Measurements from ENCODE around the gene MGAT5B. TPM values are rescaled to one million over a fixed set of nuclear protein-coding genes. Genes with fewer than 3 reads are reported as not detected.
A peak's percentile ranks its signal among the peaks of the same experiment; 100 is the strongest.

Gene MGAT5B
- total and polyA plus RNA-seq, 2 donors (not counting 1 experiment from before 2014, with no cell fraction given): 0.09 to 0.17 TPM

DNA sequence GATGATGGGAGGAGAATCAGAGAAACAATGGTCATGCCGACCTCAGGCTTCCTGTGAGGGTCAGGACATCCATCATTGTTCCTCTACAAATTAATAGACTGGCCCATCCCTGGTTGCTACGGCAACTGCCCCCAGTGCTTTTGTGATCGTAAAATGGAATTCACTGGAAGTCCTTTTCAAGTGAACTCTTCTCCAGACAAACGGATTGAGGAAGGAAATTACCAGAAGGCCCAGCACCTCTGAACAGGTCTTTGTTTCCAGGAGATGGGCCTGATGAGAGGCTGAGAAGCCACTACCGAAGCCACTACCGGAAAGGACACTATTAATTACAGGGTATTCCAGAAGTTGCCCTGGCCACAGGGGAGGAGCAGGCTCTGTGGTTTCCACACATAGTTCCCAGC, 126.0 kb downstream of the MGAT5B start:
- H4K20me1 ChIP-seq (ENCODE audit: control insufficient read depth, extremely low read depth, insufficient read depth, low read length): no peaks in the 10 kb centered on the region
- no peaks in the 10 kb centered on the region for H3K4me1 ChIP-seq (ENCODE audit: control insufficient read depth, extremely low read depth, insufficient read depth, low read length)
- DNase-seq (ENCODE audit: low read depth in 2 of 2): peak in 1 of 2 donors; percentile 31
- H3K27ac ChIP-seq (ENCODE audit: insufficient read depth, low read length): no peak overlapping the region
- no peaks in the 10 kb centered on the region for H3K36me3 ChIP-seq (ENCODE audit: control insufficient read depth, insufficient read depth, low read length)
- H3K4me2 ChIP-seq (ENCODE audit: extremely low read depth, insufficient read depth, low read length): no peak overlapping the region
- H3K27me3 ChIP-seq (ENCODE audit: control insufficient read depth, insufficient read depth, low read length): peaks cover 7% of the 10 kb centered on the region
- TF ChIP-seq EZH2 (IDR thresholded peaks at IDR 0.05; ENCODE audit: low read length, missing control alignments): no peak
- TF ChIP-seq, protein P1, sequence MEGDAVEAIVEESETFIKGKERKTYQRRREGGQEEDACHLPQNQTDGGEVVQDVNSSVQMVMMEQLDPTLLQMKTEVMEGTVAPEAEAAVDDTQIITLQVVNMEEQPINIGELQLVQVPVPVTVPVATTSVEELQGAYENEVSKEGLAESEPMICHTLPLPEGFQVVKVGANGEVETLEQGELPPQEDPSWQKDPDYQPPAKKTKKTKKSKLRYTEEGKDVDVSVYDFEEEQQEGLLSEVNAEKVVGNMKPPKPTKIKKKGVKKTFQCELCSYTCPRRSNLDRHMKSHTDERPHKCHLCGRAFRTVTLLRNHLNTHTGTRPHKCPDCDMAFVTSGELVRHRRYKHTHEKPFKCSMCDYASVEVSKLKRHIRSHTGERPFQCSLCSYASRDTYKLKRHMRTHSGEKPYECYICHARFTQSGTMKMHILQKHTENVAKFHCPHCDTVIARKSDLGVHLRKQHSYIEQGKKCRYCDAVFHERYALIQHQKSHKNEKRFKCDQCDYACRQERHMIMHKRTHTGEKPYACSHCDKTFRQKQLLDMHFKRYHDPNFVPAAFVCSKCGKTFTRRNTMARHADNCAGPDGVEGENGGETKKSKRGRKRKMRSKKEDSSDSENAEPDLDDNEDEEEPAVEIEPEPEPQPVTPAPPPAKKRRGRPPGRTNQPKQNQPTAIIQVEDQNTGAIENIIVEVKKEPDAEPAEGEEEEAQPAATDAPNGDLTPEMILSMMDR (conservative IDR thresholded peaks at IDR 0.05 in 1 of 2, IDR thresholded peaks at IDR 0.05 in 1 of 2; ENCODE audit: low read depth in 1 of 2, low read length in 2 of 2): no peak
- H2AFZ ChIP-seq (ENCODE audit: low read length): no peak overlapping the region
- no peaks in the 10 kb centered on the region for H3K9me3 ChIP-seq (ENCODE audit: control insufficient read depth, insufficient read depth, low read depth, low read length)
- H3K79me2 ChIP-seq (ENCODE audit: control insufficient read depth, insufficient read depth, low read length): no peaks in the 10 kb centered on the region
- no peak overlapping the region for H3K9ac ChIP-seq (ENCODE audit: insufficient read depth, low read length)
- no peak overlapping the region for H3K4me3 ChIP-seq (replicated peaks in 1 of 4; ENCODE audit: control extremely low read depth in 1 of 4, insufficient read depth in 1 of 4, low read depth in 3 of 4, low read length in 4 of 4)

DNA sequence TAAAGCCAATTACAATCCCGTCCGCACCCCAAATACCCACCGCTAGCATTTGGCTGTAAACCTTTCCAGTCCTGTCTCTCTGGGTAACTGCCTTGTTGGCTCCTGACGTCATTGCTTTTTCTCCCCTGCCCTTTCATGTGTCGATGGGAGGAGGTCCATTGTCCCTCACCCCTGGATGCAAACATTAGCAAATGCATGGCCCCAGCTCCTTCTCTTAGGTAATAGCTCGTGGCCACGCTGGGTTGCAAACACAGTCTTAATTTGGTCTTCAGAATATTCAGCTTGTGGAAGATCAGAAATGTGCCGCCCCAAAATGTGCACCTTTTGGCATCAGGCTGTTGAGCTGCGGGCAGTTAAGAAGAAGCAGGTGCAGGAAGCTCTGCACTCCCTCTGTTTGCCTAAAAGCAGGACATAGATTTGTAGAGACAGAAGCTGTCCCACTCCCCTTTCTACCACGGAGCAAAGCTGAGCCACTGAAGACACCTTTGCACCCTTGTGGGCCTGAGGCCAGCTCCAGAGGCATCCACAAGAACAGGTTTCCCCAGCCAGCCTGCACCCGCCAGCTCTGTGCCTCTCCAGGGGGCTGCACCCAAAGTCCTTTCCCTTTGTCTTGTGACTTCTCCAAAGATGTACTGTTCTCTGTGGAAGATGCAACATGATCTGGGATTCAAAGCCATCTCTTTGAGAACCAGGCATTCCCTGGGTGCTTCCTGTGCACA, 127.3 kb downstream of the MGAT5B start:
- Histone ChIP-seq H3K4me2 (ENCODE audit: extremely low read depth, insufficient read depth, low read length) (no peak overlapping the region), H3K4me3 (replicated peaks in 1 of 4; ENCODE audit: control extremely low read depth in 1 of 4, insufficient read depth in 1 of 4, low read depth in 3 of 4, low read length in 4 of 4) (no peak overlapping the region), H3K4me1 (ENCODE audit: control insufficient read depth, extremely low read depth, insufficient read depth, low read length) (no peaks in the 10 kb centered on the region), H4K20me1 (ENCODE audit: control insufficient read depth, extremely low read depth, insufficient read depth, low read length) (no peaks in the 10 kb centered on the region), H3K27me3 (ENCODE audit: control insufficient read depth, insufficient read depth, low read length) (peaks cover 7% of the 10 kb centered on the region), H3K79me2 (ENCODE audit: control insufficient read depth, insufficient read depth, low read length) (no peaks in the 10 kb centered on the region), H3K9me3 (ENCODE audit: control insufficient read depth, insufficient read depth, low read depth, low read length) (no peaks in the 10 kb centered on the region), H3K36me3 (ENCODE audit: control insufficient read depth, insufficient read depth, low read length) (no peaks in the 10 kb centered on the region), H3K9ac (ENCODE audit: insufficient read depth, low read length) (no peak overlapping the region), H3K27ac (ENCODE audit: insufficient read depth, low read length) (no peak overlapping the region), H2AFZ (ENCODE audit: low read length) (no peak overlapping the region)
- TF ChIP-seq EZH2 (IDR thresholded peaks at IDR 0.05; ENCODE audit: low read length, missing control alignments): no peak
- TF ChIP-seq, protein P1 (conservative IDR thresholded peaks at IDR 0.05 in 1 of 2, IDR thresholded peaks at IDR 0.05 in 1 of 2; ENCODE audit: low read depth in 1 of 2, low read length in 2 of 2): no peak
- DNase-seq (ENCODE audit: low read depth in 2 of 2): no peak

DNA sequence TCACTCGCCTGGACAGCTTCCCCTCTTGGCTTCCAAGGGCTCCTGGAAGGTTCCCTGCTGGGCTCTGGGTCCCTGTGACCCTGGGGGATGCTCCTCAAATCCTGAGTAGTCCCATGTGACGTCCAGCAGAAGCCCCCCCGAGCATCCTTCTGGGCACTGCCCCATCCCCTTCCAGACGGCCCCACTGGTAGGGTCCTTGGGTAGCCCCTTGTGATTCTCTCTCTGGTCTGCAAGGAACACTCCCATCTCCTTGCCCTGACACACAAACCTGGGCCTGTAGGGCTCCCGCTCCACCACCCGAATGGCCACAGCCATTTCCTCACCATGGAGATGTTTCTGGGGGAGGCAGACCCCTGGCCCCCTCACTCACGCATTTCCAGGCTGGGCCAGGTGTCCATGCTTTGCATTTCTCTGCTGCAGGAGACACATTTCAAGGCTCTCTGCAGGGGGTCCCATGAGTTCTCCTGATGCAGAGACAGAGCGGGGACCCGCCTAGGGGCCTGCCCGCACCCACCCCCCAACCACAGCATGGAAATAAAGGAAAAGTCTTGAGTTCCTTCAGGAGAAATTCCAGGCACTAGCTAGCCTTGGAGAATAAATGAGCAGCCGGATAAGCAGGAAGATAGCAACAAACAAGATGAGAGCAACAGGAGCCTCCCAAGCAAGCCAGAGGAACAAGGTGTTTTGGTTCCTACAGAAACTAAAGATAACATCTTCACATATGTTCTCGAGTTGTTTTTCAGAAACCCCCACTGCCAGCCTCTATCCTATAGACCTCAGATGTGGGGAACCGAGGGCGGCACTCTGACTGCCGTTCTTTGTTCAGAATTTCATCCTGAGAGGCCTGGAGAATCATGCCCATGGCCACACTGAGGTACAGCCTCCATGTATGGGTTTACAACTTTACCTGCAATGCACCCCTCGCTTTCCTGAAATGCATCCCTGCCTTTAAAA, 128.8 kb downstream of the MGAT5B start:
- Histone ChIP-seq H3K36me3 (ENCODE audit: control insufficient read depth, insufficient read depth, low read length) (no peaks in the 10 kb centered on the region), H3K27ac (ENCODE audit: insufficient read depth, low read length) (no peak overlapping the region), H3K9ac (ENCODE audit: insufficient read depth, low read length) (no peak overlapping the region), H3K79me2 (ENCODE audit: control insufficient read depth, insufficient read depth, low read length) (no peaks in the 10 kb centered on the region), H3K27me3 (ENCODE audit: control insufficient read depth, insufficient read depth, low read length) (peaks cover 7% of the 10 kb centered on the region), H2AFZ (ENCODE audit: low read length) (no peak overlapping the region), H3K4me2 (ENCODE audit: extremely low read depth, insufficient read depth, low read length) (no peak overlapping the region), H3K4me1 (ENCODE audit: control insufficient read depth, extremely low read depth, insufficient read depth, low read length) (no peaks in the 10 kb centered on the region), H3K9me3 (ENCODE audit: control insufficient read depth, insufficient read depth, low read depth, low read length) (no peaks in the 10 kb centered on the region), H3K4me3 (replicated peaks in 1 of 4; ENCODE audit: control extremely low read depth in 1 of 4, insufficient read depth in 1 of 4, low read depth in 3 of 4, low read length in 4 of 4) (no peak overlapping the region), H4K20me1 (ENCODE audit: control insufficient read depth, extremely low read depth, insufficient read depth, low read length) (no peaks in the 10 kb centered on the region)
- TF ChIP-seq, protein P1 (conservative IDR thresholded peaks at IDR 0.05 in 1 of 2, IDR thresholded peaks at IDR 0.05 in 1 of 2; ENCODE audit: low read depth in 1 of 2, low read length in 2 of 2): no peak
- no peak for TF ChIP-seq EZH2 (IDR thresholded peaks at IDR 0.05; ENCODE audit: low read length, missing control alignments)
- no peak for DNase-seq (ENCODE audit: low read depth in 2 of 2)

Measured in fibroblast of lung (primary cell).